ENCODE measurements around the gene CCDC174.

- TF ChIP-seq CTCF (IDR thresholded peaks at IDR 0.05; ENCODE audit: low read length) (no peak), EZH2 (optimal IDR thresholded peaks at IDR 0.05; ENCODE audit: low read depth, low read length) (no peak)
Measured at GRCh38 chr3:14609941-14610340, 41.6 kb upstream of the CCDC174 start.

Data from MM.1S (cell line).